Ectodermal cell (in vitro differentiated cells): Measurements from ENCODE around the gene SYNDIG1.

Experiments
- H3K27ac ChIP-seq: 2 replicates; pipeline ENCODE4 v1.7.0; 2013; ENCODE audit warnings: mild to moderate bottlenecking, low read depth, low read length; ENCODE audit not compliant: insufficient read depth, poor library complexity, severe bottlenecking
- H3K27me3 ChIP-seq: 2 replicates; pipeline ENCODE4 v1.7.0; 2013; ENCODE audit warnings: mild to moderate bottlenecking, low read length; ENCODE audit not compliant: insufficient read depth, control insufficient read depth, poor library complexity, severe bottlenecking
- H3K36me3 ChIP-seq: one replicate; pipeline ENCODE4 v1.7.0; 2013; ENCODE audit warnings: low read length; ENCODE audit not compliant: control insufficient read depth, insufficient read depth
- H3K4me1 ChIP-seq: one replicate; pipeline ENCODE4 v1.7.0; 2013; ENCODE audit warnings: low read length; ENCODE audit not compliant: control insufficient read depth, insufficient read depth
- H3K4me3 ChIP-seq: 2 replicates; pipeline ENCODE4 v1.7.0; 2013; ENCODE audit warnings: low read depth, low read length, control low read depth; ENCODE audit not compliant: insufficient read depth
- H3K9me3 ChIP-seq: 2 replicates; pipeline ENCODE4 v1.7.0; 2013; ENCODE audit warnings: mild to moderate bottlenecking, low read length, moderate library complexity; ENCODE audit not compliant: control insufficient read depth
- WGBS, 2 experiments: methylation state at CpG; one replicate each; pipeline ENCODE4 v1.1.7; 2013; ENCODE audit warnings: missing lambda C conversion rate in 2 of 2; 5-methylcytosine and 5-hydroxymethylcytosine counted together

Gene SYNDIG1

DNA sequence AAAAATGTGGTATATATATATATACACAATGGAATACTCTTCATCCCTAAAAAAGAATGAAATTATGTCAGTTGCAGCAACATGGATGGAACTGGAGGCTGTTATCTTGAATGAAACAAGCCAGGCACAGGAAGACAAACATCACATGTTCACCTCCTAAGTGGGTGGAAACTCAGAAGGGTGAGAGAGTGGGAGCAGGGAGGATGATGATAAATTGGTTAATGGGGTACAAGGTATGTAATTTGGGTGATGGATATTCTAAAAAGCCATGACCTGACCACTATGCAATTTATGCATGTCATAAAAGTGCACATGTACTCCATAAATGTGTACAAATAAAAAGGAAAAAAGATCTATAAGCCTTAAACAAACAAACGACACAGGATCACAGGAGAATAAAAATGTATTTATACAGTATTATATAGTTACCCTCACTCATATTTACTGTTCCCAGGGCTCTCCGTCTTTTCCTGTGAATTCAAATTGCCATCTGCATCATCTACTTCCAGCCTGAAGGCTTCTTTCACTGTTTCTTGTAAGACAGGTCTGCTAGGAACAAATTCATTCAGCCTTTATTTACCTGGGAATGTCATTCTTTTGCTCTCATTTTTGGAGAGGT lies 89.8 kb downstream of the SYNDIG1 start:
- Histone ChIP-seq H3K27ac (no peak overlapping the region), H3K4me3 (no peak overlapping the region), H3K36me3 (no peaks in the 10 kb centered on the region), H3K9me3 (peaks cover 3% of the 10 kb centered on the region), H3K4me1 (no peaks in the 10 kb centered on the region), H3K27me3 (no peaks in the 10 kb centered on the region)
- 90 to 100% methylated on average over 1 of the region's 2 CpGs for WGBS, 2 experiments

DNA sequence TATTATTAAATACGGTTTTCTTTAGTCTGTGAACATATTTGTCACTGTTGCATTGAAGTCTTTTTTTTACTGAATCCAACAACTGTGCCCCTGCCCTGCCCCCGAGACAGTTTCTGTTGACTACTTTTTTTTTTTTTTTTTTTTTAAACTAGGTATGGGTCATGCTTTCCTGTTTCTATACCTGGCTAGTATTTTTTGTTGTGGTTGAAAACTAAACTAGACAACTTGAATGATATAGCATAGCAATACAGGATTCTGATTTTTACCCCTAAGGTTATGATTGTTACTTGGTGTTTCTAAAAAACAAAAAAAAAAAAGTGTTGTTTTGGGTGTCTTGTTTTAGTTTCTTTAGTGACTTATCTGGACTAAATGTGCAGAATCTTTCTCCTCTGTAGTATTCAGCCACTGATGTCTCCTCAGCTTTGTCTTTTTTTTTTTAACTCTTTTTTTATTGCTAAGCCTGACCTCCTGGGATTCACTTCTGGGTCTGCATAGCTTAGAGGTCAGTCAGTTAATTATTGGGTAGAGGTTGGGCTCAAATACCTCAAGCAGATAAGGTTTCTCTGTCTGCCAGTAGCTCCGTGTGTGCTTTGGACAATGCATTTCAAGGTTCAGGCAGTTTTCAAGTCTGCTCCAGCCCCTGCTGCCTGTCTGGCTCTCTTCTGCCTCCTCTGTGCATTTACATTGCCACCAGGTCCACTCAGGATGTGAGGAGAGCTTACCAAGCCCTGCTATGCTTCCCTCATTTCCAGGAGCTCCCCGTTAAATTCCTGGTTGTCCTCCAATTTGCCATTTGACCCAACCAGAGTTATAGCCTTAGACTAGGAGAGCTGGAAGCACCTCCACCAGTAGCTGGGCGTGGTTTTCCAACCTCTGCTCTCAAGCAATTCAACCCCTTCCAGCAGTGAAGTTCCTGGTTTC lies 91.4 kb downstream of the SYNDIG1 start:
- Histone ChIP-seq H3K27ac (peak overlapping the region; percentile 26), H3K9me3 (peaks cover 3% of the 10 kb centered on the region), H3K4me1 (peaks cover 3% of the 10 kb centered on the region), H3K27me3 (no peaks in the 10 kb centered on the region), H3K4me3 (no peak overlapping the region), H3K36me3 (no peaks in the 10 kb centered on the region)
- WGBS, 2 experiments, result 88 to 90% methylated on average over 5 of the region's 5 CpGs

DNA sequence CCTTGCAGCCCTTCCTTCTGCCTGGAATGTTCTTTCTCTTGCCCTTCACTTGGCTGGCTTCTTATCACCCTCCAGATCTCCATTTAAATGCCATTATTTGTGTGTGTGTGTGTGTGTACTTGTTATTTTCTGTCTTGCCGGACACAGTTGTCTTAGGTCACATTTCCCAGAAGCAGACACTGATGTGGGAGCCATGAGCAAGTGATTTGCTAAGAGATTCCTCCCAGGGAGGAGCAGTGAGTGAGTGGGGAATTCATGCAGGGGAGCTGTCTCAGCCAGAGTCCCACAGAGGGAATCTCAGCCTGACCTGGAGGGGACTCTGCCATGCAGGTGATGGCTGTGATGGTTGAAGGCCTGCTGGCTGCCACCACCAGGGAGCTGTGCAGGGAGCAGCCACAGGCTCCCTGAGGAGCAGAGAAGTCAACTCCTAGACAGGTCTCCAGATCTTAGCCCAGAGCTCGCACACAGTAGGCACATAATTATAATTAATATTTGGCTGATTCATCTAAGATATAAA lies 96.5 kb downstream of the SYNDIG1 start:
- Histone ChIP-seq H3K4me1 (peaks cover 3% of the 10 kb centered on the region), H3K27me3 (no peaks in the 10 kb centered on the region), H3K4me3 (no peak overlapping the region), H3K27ac (no peak overlapping the region), H3K36me3 (no peaks in the 10 kb centered on the region), H3K9me3 (peaks cover 3% of the 10 kb centered on the region)
- 82 to 90% methylated on average over 1 of the region's 2 CpGs for WGBS, 2 experiments

DNA sequence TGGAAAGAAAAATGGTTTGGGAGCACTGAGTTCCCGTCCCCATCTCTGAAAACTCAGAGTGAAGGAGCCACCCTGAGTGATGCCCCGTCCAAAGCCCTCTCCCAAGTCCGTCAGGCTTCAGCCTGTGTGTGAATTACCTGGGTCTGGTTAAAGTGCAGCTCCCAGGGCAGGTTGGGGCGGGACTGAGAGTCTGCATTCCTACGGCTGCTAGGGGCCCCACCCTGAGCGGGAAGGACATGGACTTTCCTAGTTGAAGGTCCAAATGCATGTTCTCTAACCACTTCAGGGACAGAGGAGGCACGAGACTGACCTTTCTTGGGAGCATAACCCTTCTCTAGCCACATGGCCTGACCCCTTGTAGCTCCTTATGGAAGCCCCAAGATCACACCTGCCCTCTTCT lies 97.2 kb downstream of the SYNDIG1 start:
- H3K27ac ChIP-seq, result no peak overlapping the region
- peaks cover 3% of the 10 kb centered on the region for H3K4me1 ChIP-seq
- H3K4me3 ChIP-seq, result no peak overlapping the region
- WGBS, 2 experiments, result 92 to 94% methylated on average over 7 of the region's 7 CpGs
- no peaks in the 10 kb centered on the region for H3K27me3 ChIP-seq
- peaks cover 3% of the 10 kb centered on the region for H3K9me3 ChIP-seq
- H3K36me3 ChIP-seq, result no peaks in the 10 kb centered on the region

DNA sequence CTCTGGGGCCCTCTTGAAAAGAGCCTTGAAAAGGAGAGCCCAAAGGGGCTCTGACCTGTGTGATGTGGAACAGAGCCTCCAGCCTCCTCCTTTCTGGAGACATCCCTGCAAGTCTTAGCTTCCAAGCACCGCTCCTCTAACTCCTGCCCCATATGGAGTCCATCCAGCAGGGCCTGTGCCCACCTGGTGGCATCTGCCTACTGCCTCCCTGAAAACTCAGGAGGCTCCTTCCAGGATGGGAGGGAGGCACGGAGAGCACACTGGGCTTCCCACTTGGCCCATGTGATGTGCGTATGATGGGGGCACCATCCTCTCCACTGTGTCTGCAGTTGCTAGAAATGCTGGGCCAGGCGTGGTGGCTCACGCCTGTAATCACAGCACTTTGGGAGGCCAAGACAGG lies 98.1 kb downstream of the SYNDIG1 start:
- Histone ChIP-seq H3K4me3 (no peak overlapping the region), H3K27ac (no peak overlapping the region), H3K4me1 (peaks cover 3% of the 10 kb centered on the region), H3K9me3 (peaks cover 3% of the 10 kb centered on the region), H3K27me3 (no peaks in the 10 kb centered on the region), H3K36me3 (no peaks in the 10 kb centered on the region)
- WGBS, 2 experiments, result 85 to 87% methylated on average over 5 of the region's 5 CpGs

DNA sequence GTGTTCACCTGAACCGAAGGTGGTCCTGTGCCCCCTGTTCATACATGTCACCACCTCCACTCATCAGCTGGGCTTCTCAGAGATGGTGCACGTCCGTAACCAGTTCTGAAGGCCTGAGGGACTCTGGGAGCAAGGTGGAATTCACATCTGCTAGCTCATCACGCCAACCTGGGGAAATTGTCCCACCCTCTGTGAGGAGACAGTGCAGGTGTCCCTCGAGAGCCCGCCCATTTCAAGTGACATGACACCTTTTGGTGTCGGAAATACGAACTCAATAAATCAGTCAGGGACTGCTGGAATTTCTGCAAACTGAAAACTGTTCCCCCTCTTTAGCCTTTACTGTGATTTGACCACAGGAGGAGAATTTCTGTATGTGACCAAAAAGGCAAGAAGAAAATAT lies 99.4 kb downstream of the SYNDIG1 start:
- H3K36me3 ChIP-seq, result no peaks in the 10 kb centered on the region
- H3K27me3 ChIP-seq, result no peaks in the 10 kb centered on the region
- H3K4me3 ChIP-seq, result no peak overlapping the region
- 94 to 95% methylated on average over 8 of the region's 8 CpGs for WGBS, 2 experiments
- peaks cover 3% of the 10 kb centered on the region for H3K4me1 ChIP-seq
- H3K9me3 ChIP-seq, result no peaks in the 10 kb centered on the region
- no peak overlapping the region for H3K27ac ChIP-seq

DNA sequence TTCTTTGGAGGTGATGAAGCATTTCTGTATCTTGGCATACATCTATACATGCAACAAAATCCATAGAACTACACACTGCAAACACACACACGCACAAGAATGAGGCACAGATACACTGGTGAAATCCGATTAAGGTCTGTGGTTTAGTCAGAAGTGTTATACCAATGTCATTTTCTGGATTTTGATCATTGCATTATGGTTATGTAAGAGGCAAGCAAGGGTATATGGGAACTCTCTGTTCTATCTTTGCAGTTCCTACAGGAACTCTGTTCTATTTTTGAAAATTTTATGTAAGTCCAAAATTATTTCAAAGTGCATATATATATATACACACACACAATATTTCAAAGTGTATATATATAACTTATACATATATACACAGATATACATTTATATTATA lies 101.7 kb downstream of the SYNDIG1 start:
- no peaks in the 10 kb centered on the region for H3K27me3 ChIP-seq
- WGBS, 2 experiments, result 88 to 97% methylated on average over 2 of the region's 2 CpGs
- no peaks in the 10 kb centered on the region for H3K36me3 ChIP-seq

DNA sequence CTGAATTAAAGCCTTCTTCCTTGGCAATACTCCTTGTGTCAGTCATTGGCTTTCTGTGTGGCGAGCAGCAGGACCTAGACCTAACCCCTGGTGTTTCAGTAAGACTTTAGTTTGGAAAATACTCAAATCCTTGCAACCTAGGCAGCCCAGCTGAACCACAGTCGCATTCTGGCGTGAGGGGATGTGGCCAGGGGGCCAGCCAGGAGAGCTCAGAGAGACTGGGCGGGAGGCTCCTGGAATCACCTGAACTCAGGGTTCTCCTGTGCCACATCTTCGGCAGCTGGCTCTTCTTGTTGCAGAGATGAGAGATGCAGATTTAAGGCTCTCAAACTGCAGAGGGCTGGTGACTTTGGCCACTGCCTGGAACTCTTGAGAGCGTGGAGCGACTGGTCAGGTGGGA lies 102.7 kb downstream of the SYNDIG1 start:
- no peak overlapping the region for H3K27ac ChIP-seq
- no peaks in the 10 kb centered on the region for H3K36me3 ChIP-seq
- 95 to 96% methylated on average over 7 of the region's 7 CpGs for WGBS, 2 experiments
- no peaks in the 10 kb centered on the region for H3K9me3 ChIP-seq
- H3K4me3 ChIP-seq, result no peak overlapping the region
- H3K4me1 ChIP-seq, result no peaks in the 10 kb centered on the region
- no peaks in the 10 kb centered on the region for H3K27me3 ChIP-seq

More for the DNA sequence above, 101.7 kb downstream of the SYNDIG1 start:
- Histone ChIP-seq H3K4me1 (no peaks in the 10 kb centered on the region), H3K4me3 (no peak overlapping the region), H3K27ac (no peak overlapping the region), H3K9me3 (no peaks in the 10 kb centered on the region)

DNA sequence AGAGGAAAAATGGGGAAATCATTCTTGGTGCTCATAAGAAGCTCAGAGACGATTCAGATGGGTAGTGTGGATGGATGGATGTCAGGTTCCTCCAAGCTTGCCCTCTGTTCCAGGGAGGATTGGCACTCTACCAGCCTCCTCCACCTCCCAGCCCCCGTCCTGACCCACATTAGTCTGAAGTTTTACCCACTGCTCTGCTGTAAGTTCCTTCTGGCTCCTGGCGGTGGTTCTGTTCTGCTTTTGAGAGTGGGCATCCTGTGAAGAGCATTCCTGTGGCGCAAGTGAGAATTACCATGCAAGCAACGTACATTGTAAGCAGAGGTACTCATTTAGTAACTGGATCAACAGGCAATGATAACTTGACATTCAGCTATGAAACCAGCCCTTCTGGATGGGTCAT lies 103.4 kb downstream of the SYNDIG1 start:
- Histone ChIP-seq H3K27me3 (no peaks in the 10 kb centered on the region), H3K27ac (no peak overlapping the region)
- 87 to 92% methylated on average over 5 of the region's 5 CpGs for WGBS, 2 experiments

DNA sequence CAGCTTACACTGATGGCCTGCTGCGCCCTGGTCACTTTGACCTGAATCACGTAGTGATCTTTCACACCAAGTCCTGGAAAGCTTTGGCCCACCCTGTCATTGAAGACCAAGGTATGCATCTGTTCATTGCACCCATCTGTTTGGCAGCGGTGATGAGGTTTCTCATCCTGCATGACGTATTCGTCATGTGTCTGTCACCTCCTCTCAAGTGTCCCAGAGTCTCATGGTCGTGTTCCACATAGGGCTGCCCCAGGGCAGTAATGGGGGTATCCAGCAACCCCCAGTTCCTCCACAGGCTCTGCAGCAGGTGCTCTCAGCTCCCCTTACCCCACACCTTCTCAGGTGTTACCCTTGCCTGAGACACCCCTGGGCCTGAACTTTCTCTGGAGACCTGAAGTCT lies 104.1 kb downstream of the SYNDIG1 start:
- Histone ChIP-seq H3K9me3 (no peaks in the 10 kb centered on the region), H3K4me3 (no peak overlapping the region), H3K27me3 (no peaks in the 10 kb centered on the region), H3K27ac (no peak overlapping the region), H3K36me3 (no peaks in the 10 kb centered on the region), H3K4me1 (no peaks in the 10 kb centered on the region)
- 94 to 96% methylated on average over 6 of the region's 6 CpGs for WGBS, 2 experiments

More for the DNA sequence above, 103.4 kb downstream of the SYNDIG1 start:
- Histone ChIP-seq H3K36me3 (no peaks in the 10 kb centered on the region), H3K4me3 (no peak overlapping the region), H3K4me1 (no peaks in the 10 kb centered on the region), H3K9me3 (no peaks in the 10 kb centered on the region)
